ENCODE data around the gene SLC14A1.

Gene SLC14A1

DNA sequence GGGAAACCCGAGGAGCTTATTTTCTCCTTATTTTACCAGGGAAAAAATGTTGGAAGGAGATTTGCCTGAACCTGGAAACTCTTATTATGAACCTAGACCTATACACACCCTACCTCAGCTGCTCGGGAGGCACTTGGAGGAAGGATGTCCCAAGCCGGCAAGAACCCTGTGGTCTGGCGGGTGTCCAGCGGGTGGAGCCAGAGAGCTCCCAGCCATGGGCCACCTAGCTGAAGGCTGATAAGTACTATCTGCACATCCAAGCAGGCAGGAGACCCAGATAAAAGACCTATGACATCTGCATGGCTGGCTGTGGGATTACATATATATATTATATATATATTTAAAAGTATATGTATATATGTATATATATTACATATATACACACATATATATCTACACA is 1.1 kb upstream of the SLC14A1 start:
- DNase-seq (ENCODE audit: low read depth in 2 of 2, low spot score in 1 of 2) = peak; percentile 17 to 28

DNA sequence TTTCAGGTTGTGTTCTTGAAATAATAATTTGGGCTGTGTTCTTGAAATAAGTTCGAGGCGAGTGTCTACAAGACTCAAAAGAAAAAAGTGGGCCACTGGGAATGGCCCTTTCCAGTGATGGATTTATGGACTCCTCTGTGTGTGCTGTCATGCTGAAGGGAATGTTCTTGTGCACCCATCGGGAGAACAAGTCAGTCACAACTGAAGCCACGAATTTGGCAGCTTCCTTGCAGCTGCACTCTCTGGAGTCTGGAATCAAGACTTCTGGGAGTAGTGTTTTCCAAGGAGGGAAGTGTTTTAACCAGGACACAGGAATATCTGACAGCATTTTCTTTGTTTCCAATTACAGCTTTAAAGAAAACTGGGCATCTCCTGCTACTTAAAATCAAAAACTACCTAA is 620 bp downstream of the SLC14A1 start:
- no peak for DNase-seq (ENCODE audit: low read depth in 2 of 2, low spot score in 1 of 2)

DNA sequence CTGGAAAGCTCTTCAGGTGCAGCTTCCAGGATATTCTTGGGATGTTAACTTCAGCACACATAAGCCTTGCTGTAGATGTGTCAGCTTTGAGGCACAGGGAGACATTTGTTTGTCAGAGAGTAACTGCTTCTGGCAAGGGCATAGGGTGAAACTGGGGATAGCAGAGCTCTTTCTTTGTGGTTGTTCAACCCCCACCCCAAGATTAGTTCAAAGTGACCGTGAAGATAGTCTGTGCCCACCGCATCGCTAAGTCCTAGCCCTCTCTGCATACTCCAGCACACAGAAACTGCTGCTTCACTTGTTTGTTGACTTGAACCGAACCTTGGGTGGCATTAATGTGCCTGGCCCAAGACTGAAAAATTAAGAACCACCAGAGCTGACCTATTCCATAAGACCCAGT is 1.4 kb downstream of the SLC14A1 start:
- DNase-seq (ENCODE audit: low read depth in 2 of 2, low spot score in 1 of 2) = no peak

DNA sequence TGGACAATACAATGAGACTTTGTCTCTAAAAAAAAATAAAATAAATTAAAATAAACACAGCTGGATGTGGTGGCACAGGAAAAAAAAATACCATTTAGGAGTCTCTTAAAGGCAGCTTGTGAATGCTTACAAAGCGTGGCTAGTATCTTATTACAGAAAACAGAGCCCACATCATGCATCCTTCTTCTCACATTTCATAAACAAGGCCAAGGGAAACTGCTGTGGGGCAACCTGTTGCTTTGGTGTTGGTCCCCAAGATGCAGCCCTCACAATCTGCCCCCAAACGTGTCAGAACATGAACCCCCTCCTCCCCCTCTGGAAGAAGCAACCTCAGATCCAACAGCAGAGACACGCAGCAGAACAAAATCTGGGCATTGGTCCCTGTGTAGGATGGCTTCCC is 2.6 kb downstream of the SLC14A1 start:
- no peak for DNase-seq (ENCODE audit: low read depth in 2 of 2, low spot score in 1 of 2)

DNA sequence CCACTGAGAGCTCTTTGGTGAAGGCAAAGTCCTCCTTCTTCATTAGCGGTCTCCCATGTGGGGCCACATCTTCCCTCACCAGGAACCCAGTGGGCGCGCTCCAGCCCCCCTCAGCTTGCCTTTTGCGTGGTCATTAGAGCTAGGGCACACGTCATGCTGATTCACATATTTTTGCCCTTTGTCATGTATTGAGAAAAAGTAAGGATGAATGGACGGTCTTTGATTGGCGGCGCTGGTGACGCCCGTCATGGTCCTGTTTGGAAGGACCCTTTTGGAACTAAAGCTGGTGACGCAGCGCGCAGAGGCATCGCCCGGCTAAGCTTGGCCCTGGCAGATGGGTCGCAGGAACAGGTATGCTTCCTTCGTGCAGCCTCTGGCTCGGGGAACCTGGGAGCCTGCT is 3.1 kb downstream of the SLC14A1 start:
- DNase-seq (ENCODE audit: low read depth in 2 of 2, low spot score in 1 of 2) = no peak

DNA sequence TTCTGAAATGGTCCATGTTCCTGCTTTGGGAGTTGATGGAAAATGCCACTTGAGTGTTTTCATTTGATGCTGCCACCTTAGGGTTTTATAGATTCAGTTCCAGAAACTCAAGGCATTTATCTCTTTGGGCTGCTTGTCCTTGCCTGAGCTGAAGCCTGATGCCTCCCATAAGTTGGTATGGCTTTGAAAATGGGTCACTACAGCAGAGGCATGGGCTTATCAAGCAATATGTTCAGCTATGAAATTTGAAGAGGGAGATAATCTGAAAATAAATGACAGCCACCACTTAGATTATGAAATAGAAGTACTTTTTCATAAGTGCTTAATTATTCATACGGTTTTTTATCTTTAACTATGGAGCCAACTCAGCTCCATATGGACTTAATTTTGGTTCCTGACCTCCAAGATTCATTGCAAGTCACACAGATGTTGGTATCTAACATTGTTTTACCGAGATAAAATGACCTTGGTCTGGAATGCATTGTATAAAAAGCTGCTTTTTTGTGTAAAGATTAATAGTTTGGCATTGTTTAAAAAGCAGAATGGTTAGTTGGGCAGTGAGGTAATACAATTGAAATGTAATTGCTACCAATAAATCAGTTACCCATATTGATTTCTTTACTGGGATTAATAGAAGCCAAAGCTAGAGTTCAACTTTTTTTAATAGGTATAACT is 4.5 kb downstream of the SLC14A1 start:
- DNase-seq (ENCODE audit: low read depth in 2 of 2, low spot score in 1 of 2) = no peak

DNA sequence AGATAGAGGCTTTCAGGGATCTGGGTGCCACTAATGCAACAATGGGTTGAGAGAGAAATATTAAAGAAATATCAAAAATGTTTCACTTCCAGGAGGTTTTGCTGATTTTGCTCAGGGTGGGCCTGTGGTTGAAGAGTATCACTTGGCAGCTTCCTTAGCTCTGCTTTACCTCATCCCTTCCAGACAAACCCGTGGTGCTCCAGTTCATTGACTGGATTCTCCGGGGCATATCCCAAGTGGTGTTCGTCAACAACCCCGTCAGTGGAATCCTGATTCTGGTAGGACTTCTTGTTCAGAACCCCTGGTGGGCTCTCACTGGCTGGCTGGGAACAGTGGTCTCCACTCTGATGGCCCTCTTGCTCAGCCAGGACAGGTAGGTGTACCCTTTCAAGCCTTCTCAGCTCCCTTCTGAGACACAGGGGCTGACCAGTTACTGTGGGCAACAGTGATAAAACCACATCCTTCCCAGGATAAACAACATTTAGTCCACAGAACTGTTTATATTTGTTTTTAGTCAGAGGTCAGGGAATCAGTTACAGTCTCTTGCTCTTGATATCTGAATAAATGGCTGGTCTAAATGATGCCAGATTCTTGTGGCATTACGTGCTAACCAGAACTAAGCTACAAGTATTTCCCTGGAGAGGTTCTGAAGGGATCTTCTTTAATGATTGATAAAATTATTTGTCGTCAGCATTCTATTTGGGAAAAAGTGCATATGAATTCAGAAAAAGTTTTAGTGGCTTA is 7.0 kb downstream of the SLC14A1 start:
- DNase-seq (ENCODE audit: low read depth in 2 of 2, low spot score in 1 of 2) = no peak

DNA sequence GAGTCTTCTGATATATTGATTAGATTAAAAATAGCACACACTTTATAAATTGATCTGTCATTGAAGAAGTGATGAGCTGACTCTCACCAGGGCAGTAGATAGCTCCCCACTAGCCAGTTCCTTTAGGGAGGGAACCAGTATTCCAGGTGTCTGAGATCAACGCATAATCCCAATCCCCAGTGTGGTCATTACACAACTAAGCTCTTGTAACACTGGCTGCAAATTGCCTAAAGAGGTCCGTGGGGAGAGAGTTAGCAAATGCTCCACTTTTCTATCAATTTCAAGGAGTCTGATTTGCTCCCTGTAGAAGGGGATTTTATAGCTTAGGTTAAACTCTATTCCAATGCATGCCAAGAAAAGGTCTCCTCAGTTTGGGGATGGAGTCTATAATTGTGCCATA is 7.7 kb downstream of the SLC14A1 start:
- no peak for DNase-seq (ENCODE audit: low read depth in 2 of 2, low spot score in 1 of 2)

DNA sequence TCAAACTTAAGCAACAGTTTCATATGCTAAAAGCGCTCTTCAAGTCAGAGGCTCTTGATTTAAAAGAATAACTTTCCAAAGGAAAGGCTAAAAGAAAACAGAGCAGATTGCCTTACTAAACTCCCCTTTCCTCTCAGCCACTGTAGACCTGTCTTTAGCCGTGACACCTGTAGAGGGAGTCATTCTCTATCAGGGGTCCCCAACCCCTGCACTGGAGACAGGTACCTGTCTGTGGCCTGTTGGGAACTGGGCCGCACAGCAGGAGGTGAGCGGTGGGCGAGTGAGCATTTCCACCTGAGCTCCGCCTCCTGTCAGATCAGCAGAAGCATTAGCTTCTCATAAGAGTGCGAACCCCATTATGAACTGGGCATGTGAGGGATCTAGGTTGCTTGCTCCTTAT is 9.6 kb downstream of the SLC14A1 start:
- DNase-seq (ENCODE audit: low read depth in 2 of 2, low spot score in 1 of 2) = no peak

DNA sequence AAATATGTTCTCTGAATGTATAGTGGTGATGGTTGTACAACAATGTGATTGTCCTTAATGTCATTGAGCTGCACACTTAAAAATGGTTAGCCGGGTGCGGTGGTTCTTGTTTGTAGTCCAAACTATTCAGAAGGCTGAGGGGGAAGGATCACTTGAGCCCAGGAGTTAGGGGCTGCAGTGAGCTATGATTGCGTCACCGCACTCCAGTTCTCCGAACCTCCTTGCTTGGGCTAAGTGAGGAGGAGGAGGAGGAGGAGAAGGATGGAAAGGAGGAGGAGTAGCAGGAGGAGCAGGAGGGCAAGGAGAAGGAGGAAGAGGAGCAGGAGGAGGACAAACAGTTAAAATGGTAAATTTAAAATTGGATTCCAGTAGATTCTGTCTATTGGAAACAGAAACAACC is 10.5 kb downstream of the SLC14A1 start:
- no peak for DNase-seq (ENCODE audit: low read depth in 2 of 2, low spot score in 1 of 2)

DNA sequence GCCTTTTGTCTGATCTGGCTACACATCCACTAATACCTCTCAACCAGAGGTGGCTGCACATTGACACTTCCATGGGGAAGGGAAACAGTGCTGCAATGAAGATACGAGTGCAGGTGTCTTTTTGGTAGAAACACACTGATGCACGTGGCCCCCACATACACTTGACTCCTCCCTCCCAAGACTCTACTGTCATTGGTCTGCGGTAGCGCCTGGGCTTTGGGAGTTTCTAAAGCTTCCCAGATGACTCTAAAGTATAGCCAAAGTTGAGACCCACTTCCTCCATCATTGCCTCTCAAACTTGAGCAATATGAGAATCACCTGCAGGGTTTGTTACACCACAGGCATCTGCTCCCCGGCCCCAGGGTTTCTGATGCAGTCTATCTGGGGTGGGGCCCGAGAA is 11.0 kb downstream of the SLC14A1 start:
- no peak for DNase-seq (ENCODE audit: low read depth in 2 of 2, low spot score in 1 of 2)

DNA sequence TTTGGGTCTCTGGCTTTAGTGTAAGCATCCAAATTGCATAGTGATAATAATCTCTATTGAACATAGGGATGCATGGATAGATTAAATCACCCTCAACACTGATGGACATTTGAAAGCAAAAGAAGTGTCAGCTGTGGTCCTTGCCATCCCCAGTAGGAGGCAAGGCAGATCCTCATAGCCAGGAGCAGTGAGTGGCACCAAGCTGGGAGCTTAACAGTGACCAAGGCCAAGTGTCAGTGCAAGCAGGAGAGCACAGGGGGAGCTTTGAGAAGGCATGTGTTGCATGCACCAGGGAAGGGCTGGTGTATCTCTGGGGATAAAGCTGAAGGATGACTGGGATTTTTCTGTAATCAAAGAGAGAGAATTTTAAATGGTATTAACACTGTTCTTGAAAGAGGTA is 14.7 kb downstream of the SLC14A1 start:
- DNase-seq (ENCODE audit: low read depth in 2 of 2, low spot score in 1 of 2) = no peak

DNA sequence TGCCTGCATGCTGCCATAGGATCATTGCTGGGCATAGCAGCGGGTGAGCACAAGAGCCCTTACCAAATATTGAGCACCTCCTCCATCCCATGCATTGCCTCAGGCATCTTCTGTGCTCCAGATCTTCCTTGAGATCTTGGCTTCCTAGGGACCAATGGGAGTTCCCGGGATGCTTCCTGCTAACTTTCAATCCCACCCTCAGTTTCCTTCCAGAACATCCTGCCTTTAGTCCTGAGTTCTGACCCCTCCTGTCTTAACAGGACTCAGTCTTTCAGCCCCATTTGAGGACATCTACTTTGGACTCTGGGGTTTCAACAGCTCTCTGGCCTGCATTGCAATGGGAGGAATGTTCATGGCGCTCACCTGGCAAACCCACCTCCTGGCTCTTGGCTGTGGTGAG is 15.3 kb downstream of the SLC14A1 start:
- no peak for DNase-seq (ENCODE audit: low read depth in 2 of 2, low spot score in 1 of 2)

DNA sequence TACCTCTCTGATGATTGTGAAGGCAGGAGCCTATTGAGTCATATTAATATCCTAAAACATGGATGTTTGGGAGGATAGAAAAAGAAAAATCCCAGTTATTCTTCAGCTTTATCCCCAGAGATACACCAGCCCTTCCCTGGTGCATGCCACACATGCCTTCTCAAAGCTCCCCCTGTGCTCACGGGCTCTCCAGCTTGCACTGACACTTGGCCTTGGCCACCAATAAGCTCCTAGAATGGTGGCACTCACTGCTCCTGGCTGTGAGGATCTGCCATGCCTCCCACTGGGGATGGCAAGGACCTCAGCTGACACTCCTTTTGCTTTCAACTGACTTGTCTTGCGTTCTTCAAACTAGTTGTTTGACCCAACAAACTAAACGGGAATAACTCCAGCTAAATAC is 15.9 kb downstream of the SLC14A1 start:
- DNase-seq (ENCODE audit: low read depth in 2 of 2, low spot score in 1 of 2) = no peak

DNA sequence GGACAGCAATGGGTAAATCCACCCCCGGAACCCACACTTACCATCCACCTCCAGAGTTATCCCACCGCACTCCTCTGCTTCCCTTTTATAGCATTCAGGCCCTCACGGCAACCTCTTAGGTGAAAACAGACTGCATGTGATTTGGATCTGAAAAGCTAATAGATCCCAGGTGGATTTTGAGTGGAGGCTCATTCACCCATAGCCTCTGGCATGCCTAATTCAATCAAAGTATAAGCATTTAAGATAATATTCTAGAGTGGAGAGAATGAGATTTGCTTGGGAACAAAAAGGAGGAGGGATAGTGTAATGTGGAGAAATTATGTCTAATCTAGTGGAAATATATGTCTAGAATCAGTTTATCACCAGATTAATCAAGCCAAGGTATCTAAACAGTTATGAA is 17.1 kb downstream of the SLC14A1 start:
- DNase-seq (ENCODE audit: low read depth in 2 of 2, low spot score in 1 of 2) = no peak

DNA sequence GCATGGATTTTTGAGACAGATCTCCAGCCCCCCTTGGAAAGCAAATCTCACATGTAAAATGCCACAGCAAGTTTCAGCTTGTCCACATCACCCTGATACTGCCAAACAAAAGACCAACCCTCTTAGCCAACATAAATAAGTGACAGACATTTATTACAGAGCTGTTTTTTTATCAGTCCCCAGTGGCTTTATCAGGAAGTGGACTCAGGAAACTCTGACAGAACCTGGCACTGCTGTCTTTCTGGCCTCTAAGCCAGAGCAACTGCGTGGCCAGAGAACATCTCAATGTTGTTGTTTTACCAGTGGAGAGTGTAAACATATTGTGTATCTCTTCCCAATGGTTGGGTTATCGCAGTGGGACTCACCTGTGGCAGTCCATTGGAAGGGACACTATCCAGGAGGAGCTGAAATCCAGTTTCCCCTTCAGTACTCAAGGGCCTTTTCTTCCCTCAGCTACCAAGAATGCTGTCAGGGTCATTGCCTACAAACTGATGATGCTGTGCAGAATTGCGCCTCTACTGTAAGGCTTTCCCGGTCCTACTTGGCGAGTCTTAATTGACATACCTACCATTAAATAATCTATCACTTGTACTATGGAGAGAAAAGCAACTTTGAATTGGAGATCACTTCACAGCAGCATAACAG is 22.0 kb downstream of the SLC14A1 start:
- no peak for DNase-seq (ENCODE audit: low read depth in 2 of 2, low spot score in 1 of 2)

DNA sequence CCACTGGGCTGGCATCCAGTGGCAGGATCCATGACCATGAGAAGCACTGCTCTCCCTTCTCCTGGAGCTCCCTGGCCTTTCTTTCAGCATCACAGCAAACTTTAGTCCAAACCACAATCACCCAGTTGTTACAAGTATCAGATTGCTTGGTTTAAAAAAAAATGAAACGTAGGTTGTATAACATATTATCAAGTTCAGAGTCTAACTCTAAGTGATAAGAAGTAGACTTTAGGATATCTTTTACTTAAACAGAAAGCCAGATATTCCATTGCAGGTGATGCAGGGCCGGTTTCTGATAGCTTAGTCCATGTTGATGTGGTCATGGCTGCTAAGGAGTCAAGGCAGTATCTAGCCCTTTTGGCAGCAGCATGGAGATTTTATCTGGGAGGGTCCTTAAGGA is 24.5 kb downstream of the SLC14A1 start:
- DNase-seq (ENCODE audit: low read depth in 2 of 2, low spot score in 1 of 2) = no peak

DNA sequence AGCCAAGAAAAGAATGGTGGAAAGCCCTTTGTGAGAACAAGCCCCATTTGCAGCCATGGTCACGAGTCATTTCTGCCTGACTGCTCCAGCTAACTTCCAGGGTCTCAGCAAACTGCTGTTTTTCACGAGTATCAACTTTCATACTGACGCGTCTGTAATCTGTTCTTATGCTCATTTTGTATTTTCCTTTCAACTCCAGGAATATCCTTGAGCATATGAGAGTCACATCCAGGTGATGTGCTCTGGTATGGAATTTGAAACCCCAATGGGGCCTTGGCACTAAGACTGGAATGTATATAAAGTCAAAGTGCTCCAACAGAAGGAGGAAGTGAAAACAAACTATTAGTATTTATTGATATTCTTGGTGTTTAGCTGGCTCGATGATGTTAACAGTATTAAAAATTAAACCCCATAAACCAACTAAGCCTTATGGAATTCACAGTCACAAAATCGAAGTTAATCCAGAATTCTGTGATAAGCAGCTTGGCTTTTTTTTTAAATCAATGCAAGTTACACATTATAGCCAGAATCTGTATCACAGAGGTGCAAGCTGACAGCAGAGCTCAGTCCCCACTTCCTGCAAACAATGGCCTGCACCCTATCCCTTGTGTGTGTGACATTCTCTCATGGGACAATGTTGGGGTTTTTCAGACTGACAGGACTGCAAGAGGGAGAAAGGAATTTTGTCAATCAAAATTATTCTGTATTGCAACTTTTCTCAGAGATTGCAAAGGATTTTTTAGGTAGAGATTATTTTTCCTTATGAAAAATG is 26.1 kb downstream of the SLC14A1 start:
- no peak for DNase-seq (ENCODE audit: low read depth in 2 of 2, low spot score in 1 of 2)

DNA sequence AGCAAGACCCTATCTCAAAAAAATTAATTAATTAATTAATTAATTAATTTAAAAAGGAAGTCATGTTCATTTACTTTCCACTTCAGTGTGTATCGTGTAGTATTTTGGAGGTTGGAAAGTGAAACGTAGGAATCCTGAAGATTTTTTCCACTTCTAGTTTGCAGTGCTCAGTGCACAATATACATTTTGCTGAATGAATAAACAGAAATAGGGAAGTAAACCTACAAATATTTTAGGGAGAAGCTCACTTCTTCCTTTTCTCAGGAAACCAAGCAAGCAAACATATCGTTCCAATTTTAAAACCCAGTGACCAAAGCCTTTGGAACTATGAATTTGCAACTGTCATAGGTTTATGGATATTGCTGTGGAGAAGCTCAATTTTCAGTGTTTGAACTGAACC is 27.8 kb downstream of the SLC14A1 start:
- no peak for DNase-seq (ENCODE audit: low read depth in 2 of 2, low spot score in 1 of 2)

DNA sequence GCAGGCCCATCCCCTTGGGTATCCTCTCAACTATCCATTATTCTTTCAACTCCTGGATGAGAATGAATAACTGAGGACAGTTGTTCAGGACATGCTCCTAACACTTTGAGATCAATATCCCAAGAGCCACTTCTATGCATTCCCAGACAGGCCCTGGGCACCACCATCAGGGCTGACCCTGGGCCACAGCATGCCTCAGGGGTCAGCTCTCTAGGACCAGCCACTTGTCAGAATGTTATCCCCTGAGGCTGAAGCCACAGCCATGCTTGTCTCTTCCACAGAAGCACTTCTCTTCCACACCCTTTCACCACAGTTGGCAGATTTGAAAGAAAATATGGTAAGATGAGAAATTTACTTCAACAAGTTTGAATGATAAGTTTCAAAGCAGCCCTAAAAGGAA is 28.7 kb downstream of the SLC14A1 start:
- no peak for DNase-seq (ENCODE audit: low read depth in 2 of 2, low spot score in 1 of 2)

DNA sequence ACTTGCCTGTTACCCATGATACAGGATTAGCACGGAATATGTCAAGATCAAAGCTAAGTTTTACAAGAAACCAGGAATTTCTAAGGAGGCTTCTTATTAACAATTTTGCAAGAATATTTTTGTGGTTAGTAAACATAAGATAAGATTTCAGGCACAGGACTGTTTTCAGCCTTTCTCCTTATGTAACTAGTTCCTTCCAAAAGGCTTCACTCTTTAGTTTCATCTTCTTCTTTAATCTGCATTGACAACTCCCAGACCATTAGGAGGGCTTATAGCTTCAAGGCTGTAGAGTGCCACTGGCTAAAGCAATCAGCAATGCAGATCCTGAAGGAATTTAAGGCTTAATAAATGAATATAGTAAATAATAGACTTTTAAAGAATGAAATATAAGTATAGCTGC is 29.3 kb downstream of the SLC14A1 start:
- no peak for DNase-seq (ENCODE audit: low read depth in 2 of 2, low spot score in 1 of 2)

DNA sequence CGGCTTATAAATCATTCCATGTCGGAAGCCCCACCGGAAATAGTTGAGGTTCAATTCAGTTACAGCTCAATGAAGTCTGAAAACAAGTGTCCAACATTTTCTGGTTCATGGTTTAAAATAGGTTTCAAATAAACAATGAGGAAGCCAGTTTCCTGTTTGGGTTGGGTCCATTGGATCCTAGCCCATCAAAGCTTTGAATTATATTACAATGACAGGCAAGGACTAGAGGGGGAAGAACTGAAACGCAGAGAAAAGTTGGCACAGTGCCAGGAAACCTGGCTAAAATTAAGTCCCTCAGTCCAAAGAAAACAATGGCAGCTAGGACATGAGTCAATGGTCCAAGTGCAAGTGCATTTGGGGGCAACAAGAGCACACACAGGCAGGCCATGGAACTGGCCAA is 32.0 kb downstream of the SLC14A1 start:
- DNase-seq (ENCODE audit: low read depth in 2 of 2, low spot score in 1 of 2) = no peak
